ENCODE data around the gene MMP14. TPM values are rescaled to one million over a fixed set of nuclear protein-coding genes. Genes with fewer than 3 reads are reported as not detected.
"Not testable (repeated sequence)": the region's sequence is repeated elsewhere in the genome, so short reads cannot be mapped to it uniquely, and the experiment has no call there.

Gene MMP14
- 100 to 1,000 TPM; 135 to 190 (median 151) TPM for total RNA-seq

DNA sequence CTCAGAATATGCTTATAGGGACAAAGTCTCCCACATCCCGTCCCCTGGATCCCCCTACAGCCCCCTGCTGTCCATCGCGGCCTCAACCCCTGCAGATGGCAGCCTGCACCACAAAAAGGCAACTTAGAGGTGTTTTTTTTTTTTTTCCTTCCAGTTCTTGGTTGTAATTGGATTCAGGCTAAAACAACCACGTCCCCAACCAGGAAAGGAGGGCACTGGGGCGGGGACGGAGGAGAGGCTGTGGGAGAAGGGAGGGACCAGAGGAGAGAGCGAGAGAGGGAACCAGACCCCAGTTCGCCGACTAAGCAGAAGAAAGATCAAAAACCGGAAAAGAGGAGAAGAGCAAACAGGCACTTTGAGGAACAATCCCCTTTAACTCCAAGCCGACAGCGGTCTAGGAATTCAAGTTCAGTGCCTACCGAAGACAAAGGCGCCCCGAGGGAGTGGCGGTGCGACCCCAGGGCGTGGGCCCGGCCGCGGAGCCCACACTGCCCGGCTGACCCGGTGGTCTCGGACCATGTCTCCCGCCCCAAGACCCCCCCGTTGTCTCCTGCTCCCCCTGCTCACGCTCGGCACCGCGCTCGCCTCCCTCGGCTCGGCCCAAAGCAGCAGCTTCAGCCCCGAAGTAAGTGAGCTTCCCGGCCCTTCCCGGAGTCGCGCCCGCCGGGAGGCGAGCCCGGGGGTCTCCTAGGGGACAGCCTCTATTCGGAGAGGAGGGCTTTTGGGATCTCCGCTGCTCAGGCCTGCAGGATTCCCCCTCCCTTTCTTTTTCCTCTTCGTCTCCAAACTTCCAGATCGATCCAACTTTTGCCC is at the start of gene MMP14:
Gene MMP14 (plus strand): TSS at position 285 of the 813 bp plus-strand sequence. CDS start 233 bp downstream, at position 518.
- 2 to 3% methylated on average over 31 to 39 of the region's 46 CpGs for WGBS, 2 donors
- no peak for TF ChIP-seq CTCF (IDR thresholded peaks at IDR 0.05)
- TF ChIP-seq POLR2A (IDR thresholded peaks at IDR 0.05): peak in 1 of 2 donors; percentile 18
- DNase-seq (ENCODE audit: low spot score in 2 of 2): peak; percentile 84 to 96
- peak within 1 kb of the TSS; percentile 63 for H3K4me3 ChIP-seq (ENCODE audit: low read depth, poor library complexity, severe bottlenecking)
- intact Hi-C loops (cut with DNase I; ENCODE audit: low total_unique reads): no loop called here

GRCh38 chr14:22786685-22787084 is 49.7 kb upstream of the MMP14 start:
- TF ChIP-seq POLR2A (IDR thresholded peaks at IDR 0.05) (no peak), CTCF (IDR thresholded peaks at IDR 0.05) (no peak)
- no peak for DNase-seq (ENCODE audit: low spot score in 2 of 2)
- no peak overlapping the region for H3K4me3 ChIP-seq (ENCODE audit: low read depth, poor library complexity, severe bottlenecking)
- intact Hi-C loops (cut with DNase I; ENCODE audit: low total_unique reads): no loop called here
- WGBS, 2 donors: 95 to 96% methylated on average over 4 of the region's 4 CpGs

- 53 to 62% methylated on average over 3 of the region's 3 CpGs for WGBS, 2 donors
- intact Hi-C loops (cut with DNase I; ENCODE audit: low total_unique reads): no loop called here
- no peak for DNase-seq (ENCODE audit: low spot score in 2 of 2)
- TF ChIP-seq CTCF (IDR thresholded peaks at IDR 0.05) (no peak), POLR2A (IDR thresholded peaks at IDR 0.05) (no peak)
- no peak overlapping the region for H3K4me3 ChIP-seq (ENCODE audit: low read depth, poor library complexity, severe bottlenecking)
These were observed 45.1 kb upstream of the MMP14 start for GRCh38 chr14:22791301-22791700.

- H3K4me3 ChIP-seq (ENCODE audit: low read depth, poor library complexity, severe bottlenecking): no peak overlapping the region
- WGBS, 2 donors: 88 to 90% methylated on average over 2 of the region's 2 CpGs
- no peak for DNase-seq (ENCODE audit: low spot score in 2 of 2)
- intact Hi-C loops (cut with DNase I; ENCODE audit: low total_unique reads): no loop called here
- TF ChIP-seq CTCF (IDR thresholded peaks at IDR 0.05) (no peak), POLR2A (IDR thresholded peaks at IDR 0.05) (no peak)
These were observed 44.2 kb upstream of the MMP14 start for GRCh38 chr14:22792158-22792557.

DNA sequence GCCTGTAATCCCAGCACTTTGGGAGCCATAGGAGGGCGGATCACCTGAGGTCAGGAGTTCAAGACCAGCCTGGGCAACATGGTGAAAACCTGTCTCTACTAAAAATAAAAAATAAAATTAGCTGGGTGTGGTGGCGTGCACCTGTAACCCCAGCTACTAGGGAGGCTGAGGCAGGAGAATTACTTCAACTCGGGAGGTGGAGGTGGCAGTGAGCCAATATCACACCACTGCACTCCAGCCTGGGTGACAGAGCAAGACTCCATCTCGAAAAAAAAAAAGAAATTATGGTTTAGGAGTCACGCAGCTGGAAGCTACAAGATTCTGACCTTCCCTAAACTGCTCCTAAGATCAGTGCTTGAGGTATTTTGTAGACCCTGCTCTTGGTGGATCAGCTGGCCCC is 42.8 kb upstream of the MMP14 start:
- H3K4me3 ChIP-seq (ENCODE audit: low read depth, poor library complexity, severe bottlenecking); DNase-seq (ENCODE audit: low spot score in 2 of 2); intact Hi-C loops (cut with DNase I; ENCODE audit: low total_unique reads): not testable (repeated sequence)
- 82 to 89% methylated on average over 5 of the region's 5 CpGs for WGBS, 2 donors

DNA sequence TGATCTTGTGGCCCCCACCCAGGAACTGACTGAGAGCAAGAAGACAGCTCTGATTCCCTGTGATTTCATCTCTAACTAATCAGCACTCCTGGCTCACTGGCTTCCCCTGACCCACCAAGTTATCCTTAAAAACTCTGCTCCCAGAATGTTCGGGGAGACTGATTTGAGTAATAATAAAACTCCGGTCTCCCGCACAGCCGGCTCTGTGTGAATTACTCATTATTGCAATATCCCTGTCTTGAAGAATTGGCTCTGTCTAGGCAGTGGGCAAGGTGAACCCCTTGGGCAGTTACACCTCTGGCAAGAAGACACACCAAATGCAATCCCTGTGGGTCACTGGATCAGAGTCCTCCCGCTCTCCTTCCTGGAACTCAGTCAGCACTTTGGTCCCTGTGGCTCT is 42.4 kb upstream of the MMP14 start:
- intact Hi-C loops (cut with DNase I; ENCODE audit: low total_unique reads): no loop called here
- WGBS, 2 donors: 73% methylated on average over 5 of the region's 5 CpGs
- H3K4me3 ChIP-seq (ENCODE audit: low read depth, poor library complexity, severe bottlenecking): no peak overlapping the region
- no peak for TF ChIP-seq CTCF (IDR thresholded peaks at IDR 0.05)
- no peak for DNase-seq (ENCODE audit: low spot score in 2 of 2)

All from lower leg skin (tissue), 4 donors.